Stimulated activated CD4-positive, alpha-beta T cell treated with anti-CD3 and anti-CD28 coated beads, TNF-alpha, amount 100 ng/mL, for 48 hours (primary cell): ENCODE data around the gene SGCD.

Experiments used
- DNase-seq, 3 donors: peaks; one replicate each; pipeline ENCODE4 v3.0.0-alpha.2; 2020; ENCODE audit warnings: low read depth in 3 of 3

Gene SGCD

DNA sequence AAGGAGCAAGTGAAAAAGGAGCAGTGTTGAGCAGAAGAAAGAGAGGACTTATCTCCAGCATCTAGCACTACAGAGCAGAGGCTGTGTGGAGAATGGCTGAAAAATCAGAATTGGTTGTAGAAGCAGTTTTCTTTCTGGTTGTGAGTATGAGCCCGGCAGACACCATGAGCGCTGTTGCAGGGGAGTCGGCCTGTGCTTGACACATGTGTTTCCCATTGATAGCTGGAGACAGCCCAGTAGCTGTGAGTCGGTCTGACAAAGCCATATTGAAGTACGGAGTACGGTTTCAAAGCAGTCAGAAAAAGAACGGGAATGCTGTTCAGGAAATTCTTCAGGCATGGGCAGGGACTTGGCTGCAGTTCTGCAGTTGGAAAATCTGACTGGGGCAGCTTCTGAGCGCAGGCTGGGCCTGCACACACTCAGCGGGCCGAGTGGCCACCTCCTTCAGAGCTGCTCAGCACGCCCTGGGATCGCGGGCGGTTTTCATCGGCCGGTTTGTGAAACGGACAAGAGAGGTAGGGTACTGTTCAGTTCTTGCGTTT is at the start of gene SGCD:
SGCD (plus strand) TSS at position 447 of the 542 bp plus-strand sequence.
- DNase-seq = no peak

DNA sequence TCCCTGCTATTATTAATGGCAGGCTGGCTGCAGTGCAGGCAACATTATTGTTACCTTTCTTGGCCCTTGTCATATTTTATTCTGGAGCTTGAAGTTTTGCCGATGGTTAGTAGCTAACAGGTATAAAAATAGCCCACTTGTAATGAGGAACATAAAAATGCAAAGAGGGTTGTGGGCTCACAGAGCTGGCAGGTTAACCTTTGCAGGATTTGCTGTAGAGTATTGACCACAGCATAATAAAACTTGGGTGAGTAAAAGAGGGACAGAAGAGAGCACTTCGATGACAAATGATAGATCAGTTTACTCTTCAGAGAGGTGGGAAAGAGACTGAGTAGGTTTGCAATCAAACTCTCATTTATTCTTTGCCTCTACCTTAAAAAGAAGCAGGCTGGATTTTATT is 49.7 kb upstream of the SGCD start:
- DNase-seq = no peak

- DNase-seq = no peak
Measured at GRCh38 chr5:156295431-156295830, 31.5 kb upstream of the SGCD start.

- no peak for DNase-seq
Measured at GRCh38 chr5:156310115-156310514, 16.8 kb upstream of the SGCD start.

DNA sequence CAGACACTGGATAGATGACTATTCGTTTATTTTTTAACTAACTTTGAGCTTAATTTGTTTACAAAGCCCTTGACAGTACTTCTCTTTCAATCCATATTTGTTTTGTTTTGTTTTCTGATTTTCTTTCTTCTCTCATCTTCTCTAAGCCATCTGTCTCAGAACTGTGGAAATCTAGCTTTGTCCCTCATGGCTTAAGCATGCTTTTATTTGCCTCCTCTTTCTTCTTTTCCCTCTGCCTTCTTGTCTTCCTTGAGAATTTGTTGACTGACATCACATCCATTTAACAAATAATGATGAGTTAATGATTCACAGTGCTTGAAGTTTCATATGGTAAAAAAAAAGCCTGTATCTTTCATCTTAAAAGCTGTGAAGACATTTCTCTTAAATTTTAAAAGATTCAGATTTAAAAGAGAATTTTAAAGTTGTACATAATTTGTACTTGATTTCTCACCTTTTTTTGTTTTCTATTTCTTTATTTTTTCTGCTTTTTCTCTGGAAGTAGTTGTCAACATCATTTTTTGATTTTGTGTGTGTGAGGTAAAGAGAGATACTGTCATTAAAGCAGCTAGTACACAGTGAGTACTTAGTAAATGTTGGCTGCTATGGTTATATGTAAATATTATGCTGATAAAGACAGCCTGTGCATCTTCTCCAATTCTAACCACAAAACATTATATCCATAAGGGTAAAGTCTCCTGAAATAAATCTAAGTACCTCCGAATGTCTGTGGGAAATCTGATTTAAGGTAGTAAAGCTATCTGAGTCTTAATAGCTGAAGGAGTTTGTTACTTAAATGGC is 13.9 kb upstream of the SGCD start:
- no peak for DNase-seq

DNA sequence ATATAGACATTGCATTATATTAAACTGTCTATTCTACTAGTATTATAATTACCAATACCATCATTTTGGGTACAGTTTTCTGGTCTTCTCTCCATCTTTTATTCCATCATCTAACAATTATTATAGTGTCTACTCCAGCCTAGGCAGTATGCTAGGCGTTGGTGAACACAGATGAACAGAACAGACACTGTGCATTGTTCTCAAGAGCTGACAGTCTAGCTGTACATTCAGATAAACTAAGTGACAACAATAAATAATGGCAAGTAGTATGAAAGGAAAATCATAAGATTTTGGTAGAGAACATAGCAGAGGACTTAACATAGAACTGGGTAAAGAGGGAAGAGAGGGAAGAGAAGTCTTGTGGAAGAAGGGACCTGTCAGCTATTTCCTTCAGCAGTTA is 12.5 kb upstream of the SGCD start:
- DNase-seq = no peak

GRCh38 chr5:156322666-156323065 is 4.3 kb upstream of the SGCD start:
- DNase-seq = no peak

DNA sequence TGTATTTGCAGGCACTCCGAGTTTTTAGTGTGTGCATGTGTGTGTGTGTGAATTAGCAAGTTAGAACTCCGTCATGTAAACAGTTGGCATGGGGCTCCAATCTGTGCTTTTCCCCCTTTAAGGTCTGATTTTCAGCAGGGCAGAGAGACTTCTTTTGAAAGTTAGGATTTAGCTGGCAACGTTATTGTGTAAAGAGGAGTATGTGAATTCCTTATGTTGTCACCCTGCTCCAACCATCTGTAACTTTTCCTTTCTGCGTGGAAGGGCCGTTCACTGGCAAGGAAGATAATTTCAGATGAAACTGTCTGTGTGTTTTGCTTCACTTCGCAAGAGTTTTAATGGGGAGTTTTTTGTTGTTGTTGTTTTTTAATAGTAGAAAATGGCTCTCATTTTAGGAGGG is 332 bp downstream of the SGCD start:
- DNase-seq = no peak

DNA sequence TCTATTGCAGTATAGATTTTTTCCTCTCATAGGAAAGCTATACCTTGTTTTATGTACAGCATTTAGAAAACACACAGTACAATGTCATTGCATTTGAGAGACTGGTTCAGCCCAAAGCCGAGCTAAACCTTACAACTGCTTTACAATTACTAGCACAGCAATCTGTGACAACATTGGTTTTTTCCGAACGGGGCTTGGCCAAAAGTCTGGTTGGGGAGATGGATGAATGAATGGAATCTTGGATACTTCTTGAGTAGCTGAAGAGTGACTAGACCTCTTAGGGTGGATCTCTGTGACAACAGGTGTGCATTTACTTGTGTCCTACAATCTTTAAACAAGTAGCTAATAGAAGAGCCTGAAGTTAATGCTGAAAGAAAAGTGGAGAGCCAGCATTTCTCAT is 1.2 kb downstream of the SGCD start:
- no peak for DNase-seq

- DNase-seq = no peak
Measured at GRCh38 chr5:156328766-156329165, 1.8 kb downstream of the SGCD start.

- no peak for DNase-seq
Measured at GRCh38 chr5:156329171-156329611, 2.2 kb downstream of the SGCD start.

GRCh38 chr5:156330141-156330870 is 3.3 kb downstream of the SGCD start:
- no peak for DNase-seq

- no peak for DNase-seq
Measured at GRCh38 chr5:156331181-156331580, 4.2 kb downstream of the SGCD start.

DNA sequence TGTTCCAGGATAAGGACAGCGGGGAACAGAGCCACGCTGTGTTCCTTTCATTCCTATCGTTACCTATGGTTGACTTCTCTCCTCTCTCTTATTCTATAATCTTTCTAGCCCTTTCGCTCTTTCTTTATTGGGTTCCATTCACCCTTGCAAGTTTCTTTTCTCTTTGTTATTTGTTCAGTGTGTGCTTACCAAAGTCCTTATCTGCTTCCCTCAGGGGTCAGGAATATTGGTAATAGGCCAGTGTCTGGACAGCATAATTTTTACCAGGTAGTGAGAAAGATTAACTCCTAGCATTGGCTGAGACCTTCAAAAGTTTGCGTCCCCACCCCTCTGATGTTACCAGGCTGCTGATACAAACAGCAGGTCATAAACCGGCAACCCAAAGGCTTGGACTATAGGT is 4.9 kb downstream of the SGCD start:
- no peak for DNase-seq

- no peak for DNase-seq
Measured at GRCh38 chr5:156332245-156332644, 5.3 kb downstream of the SGCD start.

GRCh38 chr5:156339139-156339841 is 12.3 kb downstream of the SGCD start:
- DNase-seq = no peak

GRCh38 chr5:156340893-156341292 is 13.9 kb downstream of the SGCD start:
- DNase-seq = no peak

GRCh38 chr5:156350256-156350655 is 23.3 kb downstream of the SGCD start:
- DNase-seq = no peak

DNA sequence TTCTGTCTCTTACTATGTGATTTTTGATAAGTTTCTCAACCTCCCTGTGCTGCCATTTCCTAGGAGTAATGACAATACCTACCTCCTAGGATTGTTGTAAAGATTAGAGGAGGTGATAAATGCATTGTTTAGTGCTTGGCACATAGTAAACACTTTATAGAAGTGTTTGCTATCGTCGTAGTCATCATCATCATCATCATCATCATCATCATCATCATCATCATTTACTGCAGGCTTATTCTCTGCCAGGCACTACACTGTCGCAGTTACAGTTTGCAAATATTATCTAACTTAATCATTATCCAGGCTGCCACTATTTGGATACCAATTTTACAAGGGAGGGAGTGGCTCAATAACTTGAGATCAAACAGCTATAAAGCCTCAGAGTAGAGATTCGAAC is 24.5 kb downstream of the SGCD start:
- DNase-seq = no peak

GRCh38 chr5:156354571-156354970 is 27.6 kb downstream of the SGCD start:
- no peak for DNase-seq

DNA sequence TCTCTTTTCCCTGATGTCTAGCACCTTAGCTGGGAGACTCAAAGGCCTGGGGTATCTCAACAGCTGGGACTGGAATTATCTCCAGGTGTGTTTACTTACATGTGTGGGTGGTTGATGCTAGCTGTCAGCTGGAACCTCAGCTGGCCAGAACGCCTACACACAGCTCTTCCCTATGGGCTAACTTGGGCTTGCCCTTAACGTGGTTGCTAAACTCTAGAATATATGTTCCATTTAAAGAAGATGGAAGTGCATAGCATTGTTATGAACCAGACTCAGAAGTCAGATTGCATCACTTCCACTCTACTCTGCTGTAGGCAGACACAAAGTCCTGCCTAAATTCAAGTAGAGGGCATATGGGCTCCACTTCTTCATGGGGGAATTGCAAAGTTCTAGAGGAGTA is 29.3 kb downstream of the SGCD start:
- no peak for DNase-seq

DNA sequence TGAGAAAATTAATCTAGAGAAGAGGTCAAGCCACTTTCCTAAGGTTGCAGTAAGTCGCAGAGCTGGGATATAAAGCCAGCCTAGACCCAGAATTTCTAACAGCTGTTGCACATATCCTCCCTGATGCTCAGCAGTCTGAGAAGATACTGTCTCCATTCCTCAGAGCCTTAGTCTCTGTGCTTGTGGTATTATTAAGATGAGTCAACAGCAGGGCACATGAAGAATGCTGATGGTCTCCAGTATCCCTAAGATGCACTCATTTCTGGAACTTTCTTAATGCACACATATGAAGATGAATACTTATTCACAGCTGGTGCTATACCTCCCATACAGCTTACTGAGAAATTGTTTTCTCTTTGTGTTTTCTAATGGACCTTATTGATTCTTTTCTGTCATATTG is 32.5 kb downstream of the SGCD start:
- no peak for DNase-seq
